GM19372 (cell line): ENCODE measurements around the gene TPM2.

Experiments used
- ATAC-seq: cut with Tn5 transposase; IDR thresholded peaks from one replicate; pipeline ENCODE4 v1.9.1; 2021; ENCODE audit warnings: mild to moderate bottlenecking, low read depth, moderate library complexity; ENCODE audit not compliant: unreplicated experiment

TPM2 gene

DNA sequence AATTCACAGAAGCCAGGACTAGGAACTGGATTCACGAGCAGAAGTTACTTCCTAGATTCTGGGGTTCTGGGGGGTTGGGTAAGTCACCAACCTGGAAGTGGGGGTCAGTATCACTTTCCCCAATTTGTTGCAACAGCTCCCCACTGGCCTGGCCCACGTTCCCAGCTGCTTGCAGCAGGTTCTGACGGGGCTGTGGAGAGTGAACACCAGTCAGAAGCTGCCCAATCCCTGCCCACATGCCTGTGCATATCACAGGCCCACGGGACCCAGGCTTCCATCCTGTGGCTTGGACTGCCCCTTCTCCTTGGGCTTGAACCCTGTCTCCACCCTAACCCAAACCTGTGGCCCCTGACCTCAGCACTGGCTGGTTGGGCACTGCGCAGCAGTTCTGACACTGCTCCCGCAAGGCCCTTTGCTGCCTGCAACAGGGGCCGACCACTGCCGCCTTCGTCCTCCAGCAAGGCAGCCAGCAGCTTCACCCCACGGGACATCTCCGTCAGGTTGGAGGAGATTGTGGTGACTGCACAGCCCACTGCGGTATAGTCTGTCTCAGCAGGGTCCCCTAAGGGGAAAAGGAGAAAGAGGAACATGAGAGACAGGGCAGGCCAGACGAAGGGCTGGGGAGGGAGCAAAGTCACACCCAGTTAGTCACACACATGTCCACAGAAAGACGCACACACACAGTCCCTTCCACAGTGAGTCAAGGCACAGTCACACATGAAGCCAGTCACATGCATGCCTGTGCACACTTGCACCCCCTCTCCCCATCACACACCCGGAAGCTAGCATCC lies 29.2 kb upstream of the TPM2 start:
- ATAC-seq, result no peak

DNA sequence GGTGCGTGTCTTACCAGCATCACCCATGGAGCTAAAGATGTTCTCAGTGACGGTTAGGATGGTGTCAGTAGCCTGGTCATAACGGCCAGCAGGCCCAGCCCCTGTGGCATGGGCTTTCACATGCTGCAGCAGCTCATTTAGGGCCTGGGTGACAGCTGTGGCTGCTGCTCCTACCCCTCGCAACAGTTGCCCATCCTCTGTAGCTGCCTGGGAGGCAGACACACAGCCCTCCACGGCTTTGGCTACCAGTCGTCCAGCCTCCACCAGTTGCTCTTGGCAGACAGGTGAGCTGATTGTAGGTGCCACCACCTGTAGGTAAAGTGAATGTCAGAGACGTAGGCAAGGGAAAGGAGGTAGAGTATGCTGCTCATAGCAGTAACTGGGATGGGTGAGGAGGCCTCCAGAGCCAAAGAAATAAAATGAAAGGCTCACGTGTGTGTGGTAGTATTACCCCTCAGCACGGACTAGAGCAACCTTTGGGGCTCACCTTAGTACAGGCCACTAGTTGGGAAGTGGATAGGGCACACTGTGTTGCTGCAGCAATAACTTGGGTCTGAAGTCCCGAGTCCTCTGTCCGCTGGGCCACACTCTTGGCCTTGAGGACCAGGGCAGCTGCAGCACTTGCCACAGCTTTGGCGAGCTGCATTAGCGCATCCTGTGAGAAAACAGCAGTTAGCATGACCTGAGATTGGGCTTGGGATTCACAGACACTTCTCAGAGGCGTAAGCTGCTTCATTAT lies 27.6 kb upstream of the TPM2 start:
- ATAC-seq, result no peak

DNA sequence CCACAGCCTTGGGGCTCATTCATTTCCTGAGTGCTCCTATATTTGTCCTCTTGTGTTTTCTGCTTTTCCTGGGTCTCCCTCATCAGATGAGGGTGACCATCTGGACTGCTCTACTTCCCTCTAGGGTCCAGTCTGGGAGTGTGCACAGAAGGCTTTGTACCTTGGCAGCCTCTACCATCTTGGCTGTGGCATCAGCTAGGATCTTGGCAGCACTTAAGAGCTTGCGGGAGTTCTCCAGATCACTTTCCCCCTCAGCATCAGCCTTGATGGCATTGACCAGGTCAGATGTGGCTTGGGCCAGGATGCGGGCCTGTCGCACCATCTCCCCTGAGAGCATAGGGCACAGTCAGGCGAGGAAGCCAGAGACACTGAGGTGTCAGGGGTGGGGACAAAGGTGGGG lies 26.5 kb upstream of the TPM2 start:
- ATAC-seq, result no peak

DNA sequence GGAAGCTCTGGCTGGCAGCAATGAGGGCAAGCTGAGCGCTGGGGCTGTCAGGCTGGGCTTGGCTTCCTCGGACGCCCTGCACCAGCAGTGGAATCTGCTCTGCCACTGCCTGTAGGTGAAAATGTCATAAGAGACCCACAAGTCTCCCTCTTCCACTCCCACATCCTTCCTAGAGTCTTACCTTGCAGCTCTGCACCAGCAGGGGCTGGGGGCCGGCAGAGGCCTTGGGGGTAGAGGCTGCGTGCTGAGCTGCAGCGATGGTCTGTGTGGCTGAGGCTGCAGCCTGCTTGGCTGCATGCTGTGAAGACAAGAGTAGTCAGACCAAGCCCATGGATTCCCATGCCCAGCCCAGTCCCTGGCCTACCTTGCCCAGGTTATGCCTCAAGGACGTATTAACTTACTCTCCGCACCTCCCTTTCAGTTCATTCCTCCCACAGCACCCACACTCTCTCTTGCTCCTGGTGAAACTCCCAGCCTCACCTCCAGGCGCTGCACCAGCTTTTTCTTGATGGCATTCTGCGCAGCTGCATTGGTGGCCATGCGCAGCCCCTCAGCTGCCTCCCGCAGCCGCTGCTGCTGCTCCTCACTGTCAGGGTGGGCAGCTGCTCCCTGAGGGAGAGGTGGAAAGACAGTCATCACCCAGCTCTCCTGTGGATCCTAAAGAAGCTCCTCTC lies 25.0 kb upstream of the TPM2 start:
- no peak for ATAC-seq

DNA sequence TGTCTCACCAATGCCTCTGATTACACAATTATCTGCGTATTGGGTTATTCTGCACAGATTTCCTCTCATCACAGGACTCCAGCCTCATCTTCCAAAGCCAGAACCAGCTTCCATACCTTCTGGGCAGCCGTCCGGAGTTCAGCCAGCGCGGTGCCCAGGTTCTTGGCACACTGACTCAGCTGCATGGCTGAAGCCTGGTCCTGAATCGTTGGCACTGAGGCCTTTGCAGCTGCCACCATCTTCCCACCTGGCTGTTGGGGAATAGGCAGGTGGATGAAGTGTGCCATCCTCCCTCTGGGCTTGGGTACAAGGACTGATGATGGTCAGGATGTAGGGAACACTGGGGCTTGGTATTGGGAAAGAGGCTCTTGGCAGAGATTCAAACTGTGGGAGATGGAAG lies 24.4 kb upstream of the TPM2 start:
- ATAC-seq, result no peak

DNA sequence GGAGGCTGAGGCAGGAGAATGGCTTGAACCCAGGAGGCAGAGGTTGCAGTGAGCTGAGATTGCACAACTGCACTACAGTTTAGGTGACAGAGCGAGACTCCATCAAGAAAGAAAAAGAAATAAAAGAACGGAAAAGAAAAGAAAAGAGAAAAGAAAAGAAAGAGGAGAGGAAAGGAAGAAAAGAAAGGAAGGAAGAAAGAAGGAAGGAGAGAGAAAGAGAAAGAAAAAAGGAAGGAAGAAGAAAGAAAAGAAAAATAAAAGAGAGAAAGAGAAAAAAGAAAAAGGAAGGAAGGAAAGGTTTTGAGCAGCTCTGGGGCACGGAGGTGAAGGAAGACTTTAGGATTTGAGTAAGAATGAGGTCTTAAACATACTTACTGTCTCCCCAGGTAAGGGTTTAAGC lies 23.9 kb upstream of the TPM2 start:
- ATAC-seq, result no peak

DNA sequence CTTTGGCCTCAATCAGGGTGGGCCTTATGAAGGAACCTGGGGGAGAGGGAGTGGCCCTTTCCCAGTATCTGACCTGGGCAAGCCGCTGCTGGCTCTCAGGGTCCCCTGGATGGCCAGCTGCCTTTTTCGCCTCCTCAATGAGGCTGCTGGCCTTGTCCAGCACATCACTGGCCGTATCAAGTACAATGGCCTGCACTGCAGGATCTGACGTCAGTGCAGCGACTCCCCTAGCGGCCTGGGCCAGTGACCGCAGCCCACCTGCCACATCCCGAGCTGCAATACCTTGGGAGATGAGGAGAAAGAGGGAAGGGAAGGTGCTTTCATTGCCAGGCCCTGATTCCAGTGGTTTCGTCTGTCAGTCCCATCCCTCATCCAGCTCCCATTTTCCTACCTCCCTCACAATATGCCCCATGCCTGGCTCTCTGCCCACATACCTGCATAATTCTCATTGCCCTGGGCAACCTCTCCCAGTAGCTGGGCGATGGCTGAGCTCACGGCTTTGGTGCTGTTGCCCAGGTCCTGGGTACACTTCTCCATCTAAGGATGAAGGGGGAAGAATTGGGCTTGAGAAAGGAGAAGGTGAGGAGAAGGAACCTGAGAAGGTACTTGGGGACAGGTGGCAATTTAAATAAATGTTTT lies 23.2 kb upstream of the TPM2 start:
- ATAC-seq, result no peak

DNA sequence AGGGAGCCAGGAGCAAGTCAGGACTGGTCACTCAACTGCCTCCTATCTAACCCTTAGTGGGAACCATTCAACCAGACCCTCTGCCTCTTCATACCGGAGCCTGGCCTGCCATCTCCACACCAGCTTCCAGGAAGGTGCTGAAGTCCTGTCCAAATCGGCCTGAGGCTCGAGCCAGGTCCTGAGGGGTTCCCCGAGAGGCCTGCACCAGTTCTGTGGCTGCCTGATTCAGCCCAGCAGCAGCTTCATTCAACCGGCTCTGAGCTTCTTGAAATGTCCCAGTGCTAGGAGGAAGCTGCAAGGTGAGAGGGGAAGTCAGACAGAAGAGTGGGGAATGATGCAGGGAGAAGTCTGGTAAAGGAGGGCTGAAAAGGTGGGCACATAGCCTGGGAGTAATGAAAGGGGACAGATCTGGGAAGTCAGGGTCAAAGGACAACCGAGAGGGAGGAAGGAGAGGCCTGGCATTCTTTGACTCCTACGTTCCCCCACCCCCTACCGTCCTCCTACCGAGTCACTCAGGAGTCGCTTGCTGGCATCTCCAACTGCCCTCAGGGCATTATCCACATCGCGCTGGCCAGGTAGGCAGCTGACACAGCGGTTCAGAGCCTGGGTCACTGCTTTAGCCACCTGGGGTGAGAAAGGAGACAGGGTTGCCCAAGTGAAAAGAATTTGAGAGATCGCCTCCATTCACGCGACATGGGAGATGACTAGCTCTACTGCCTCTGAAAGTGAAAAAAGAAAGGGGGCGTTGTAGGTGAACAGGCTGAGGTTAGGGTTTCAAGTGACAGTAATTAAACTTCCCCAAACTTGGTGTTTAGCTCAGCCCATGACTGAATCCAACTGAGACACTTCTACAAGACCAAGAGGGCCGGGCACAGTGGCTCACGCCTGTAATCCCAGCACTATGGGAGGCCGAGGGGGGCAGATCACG lies 22.0 kb upstream of the TPM2 start:
- ATAC-seq, result no peak

DNA sequence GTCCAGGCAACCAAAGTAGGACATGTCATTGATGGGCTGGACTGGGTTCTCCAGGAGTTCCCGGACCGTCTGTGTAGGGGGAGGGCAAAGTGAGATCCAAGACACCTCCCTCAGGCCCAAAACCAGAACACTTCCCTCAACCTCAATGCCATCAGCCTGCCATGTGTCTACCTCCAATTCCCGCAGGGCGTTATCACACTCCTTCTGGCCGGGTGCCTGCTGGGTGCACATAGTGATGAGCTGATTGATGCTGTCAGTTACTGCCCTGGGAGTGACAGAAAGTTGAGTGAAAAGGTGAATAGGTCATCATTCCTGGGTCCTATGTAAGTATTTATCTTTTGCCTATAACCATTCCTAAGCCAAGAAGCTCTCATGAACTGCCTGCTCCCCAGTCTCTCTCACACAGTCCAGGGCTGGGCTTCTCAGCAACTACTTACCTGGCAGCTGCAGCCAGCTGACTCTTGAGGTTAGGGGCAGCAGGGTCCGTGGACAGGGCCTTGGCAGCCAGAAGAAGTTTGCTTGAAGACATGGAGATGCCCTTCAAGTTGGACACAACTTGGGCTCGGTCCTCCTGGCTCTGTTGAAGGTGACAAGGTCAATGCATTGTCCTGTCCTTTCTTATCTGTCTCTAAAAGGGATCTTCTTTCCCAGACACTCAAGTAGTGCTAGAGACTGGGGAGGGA lies 21.2 kb upstream of the TPM2 start:
- ATAC-seq, result no peak

DNA sequence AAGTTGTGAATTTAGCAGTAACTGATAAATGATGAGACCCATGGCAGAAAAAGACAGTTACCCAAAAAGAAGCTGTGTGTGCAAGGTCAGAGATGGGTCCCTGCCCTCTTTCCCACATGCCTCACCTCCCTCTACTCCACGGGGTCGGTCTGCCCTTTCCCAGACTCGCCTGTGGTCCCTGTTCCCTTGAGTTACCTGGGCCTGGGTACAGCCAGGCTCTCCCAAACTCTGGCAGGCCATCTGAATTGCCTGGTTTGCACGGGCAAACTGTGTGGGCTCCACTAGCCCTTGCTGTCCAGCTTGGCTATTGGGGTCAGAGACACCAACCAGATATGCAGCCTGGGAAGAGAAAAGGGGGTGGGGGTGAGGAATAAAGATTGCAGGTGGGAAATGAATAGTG lies 18.4 kb upstream of the TPM2 start:
- no peak for ATAC-seq

DNA sequence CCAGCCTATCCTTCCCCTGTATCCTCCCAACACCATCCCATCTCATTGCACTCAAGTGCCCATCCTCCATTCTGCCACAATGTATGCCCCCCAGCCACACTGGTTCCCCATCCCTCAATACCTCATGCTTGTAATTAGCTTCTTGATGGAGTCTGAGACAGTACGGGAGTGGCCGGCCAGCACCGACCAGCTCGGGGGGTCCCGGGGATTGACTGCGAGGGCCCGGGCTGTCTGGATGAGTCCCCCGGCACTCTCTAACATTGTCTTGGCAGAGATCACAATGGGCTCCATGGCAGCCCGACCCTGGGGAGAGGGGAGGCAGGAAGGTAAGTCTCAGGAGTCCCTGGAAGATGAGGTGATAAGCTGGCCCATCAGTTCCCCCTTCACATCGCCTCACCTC lies 17.2 kb upstream of the TPM2 start:
- no peak for ATAC-seq

DNA sequence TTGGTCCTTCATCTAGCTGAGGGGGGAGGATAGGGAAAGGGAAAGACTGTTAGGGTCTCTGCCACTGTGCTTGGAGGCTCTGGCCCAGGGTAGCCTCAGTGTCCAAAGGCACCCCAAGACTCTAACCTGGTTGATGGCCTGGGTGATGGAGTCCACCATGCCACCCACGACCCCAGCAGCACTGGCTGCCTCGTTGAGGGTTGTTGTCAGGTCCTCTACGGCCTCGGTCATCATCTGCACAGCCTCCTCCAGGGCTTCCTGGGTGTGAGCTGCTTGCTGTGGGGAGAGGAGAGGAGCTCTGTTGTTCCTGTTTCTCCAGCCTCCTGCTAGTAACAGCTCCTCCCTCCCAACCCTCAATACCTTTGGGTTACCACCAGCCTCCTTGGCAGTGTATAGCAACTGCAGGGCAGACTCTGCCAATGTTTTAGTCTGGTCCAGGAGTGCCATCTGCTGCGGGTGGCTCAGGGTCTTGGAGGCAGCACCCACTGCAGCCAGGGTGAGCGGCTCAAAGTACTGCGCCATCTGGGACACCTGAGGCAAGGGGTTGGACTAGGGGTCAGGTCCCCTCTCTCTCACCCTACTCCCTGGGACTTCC lies 16.2 kb upstream of the TPM2 start:
- ATAC-seq, result no peak

DNA sequence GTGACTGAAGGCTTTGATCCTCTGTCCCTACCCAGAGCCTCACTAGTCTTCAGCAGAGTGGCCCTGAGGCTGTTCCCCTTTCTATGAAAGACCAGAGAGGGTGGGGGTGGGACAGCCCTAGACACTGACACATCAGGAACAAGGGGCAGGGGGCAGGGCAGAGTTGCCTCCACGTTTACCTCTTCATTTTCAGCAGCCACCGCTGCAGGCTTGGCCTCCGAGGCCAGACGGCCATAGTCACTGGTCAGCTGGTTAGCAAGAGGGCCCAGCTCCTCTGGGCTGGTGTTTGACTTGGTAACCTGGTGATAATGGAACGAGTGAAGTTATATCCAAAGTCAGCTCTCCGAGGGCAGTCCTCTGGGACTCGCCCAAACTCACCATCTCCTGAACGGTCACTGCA lies 15.6 kb upstream of the TPM2 start:
- ATAC-seq, result no peak

DNA sequence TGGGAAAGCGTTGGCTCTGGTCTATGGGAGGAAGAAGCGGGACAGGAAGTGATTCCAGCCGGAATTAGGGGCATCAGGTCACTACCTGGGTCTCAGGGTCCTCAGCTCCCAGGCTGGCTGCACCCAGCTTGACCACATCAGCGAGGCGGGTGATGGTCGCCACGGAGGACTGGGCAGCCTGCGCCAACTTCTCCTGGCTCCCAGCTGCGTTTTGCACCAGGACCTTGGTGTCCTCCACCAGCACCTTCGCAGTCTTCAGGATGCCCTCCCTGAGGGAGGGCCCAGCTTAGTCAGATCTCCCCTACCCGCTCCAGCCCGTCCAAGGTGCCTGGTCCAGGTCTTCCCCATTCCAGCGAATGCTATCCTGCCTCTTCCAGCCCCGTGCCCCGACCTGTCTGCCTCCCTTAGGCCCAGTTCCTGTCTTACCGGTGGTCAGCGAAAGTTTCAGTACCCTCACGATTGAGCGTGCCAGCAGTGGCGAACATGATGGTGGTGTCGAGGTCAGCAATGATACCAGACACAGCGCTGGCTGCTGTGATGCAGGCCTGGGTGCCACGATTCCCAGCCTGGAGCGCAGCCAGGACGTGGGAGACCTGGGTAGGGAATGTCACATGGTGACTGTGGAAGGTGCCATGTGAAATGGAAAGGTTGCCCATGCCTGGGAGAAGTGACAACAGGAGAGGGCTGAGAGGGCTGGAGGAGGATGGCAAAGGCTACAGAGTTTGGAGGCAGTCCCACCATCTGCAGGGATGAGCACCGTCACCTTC lies 14.4 kb upstream of the TPM2 start:
- ATAC-seq, result no peak

DNA sequence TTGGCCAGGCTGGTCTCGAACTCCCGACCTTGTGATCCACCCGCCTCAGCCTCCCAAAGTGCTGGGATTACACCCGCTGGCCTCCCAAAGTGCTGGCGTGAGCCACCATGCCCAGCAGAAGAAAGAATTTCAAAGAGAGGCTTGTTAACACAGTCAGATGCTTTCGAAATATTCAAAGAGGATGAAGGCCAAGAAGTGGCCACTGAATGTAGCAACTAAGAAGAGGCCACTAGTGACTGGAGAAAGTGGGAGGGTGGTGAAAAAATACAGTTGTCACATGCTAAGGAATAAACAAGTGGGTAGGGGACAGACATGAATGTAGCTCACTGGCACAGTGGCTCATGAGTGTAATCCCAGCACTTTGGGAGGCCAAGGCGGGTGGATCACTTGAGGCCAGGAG lies 13.0 kb upstream of the TPM2 start:
- ATAC-seq, result no peak

DNA sequence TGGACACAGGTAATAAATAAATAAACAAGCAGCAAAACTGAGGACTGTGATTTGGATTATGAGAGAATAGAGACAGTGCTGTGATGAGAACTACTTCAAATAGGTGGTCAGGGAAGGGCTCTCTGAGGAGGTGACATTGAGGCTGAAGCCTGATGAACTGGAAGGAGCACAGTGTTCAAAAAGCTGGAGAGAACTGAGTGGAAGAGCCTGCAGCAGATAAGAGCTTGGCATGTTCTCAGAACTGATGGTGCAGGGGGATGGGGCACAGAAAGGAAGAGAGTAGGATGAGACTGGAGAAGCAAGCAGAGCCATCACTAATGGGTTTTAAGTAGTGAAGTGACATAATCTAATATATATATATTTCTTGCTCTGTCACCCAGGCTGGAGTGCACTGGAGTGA lies 11.2 kb upstream of the TPM2 start:
- ATAC-seq, result no peak

DNA sequence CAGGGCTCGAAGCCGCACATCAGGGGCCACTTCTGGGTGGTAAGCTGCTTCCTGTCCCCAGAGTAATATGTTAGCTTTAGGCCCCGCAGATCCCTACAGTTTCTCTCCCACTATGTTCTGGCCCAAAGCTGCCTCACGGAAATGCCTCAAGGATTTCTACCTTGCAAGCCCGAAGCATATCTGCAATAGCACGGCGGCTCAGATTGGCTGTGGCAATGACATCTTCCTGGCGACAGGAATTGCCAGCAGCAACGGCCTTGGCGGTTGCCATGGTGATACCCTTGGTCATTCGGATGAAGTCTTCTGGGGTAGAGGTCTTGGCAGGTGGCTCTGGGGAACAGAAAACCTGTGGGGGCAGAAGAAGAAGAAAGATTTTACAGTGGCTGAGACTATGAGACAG lies 10.3 kb upstream of the TPM2 start:
- ATAC-seq, result no peak

DNA sequence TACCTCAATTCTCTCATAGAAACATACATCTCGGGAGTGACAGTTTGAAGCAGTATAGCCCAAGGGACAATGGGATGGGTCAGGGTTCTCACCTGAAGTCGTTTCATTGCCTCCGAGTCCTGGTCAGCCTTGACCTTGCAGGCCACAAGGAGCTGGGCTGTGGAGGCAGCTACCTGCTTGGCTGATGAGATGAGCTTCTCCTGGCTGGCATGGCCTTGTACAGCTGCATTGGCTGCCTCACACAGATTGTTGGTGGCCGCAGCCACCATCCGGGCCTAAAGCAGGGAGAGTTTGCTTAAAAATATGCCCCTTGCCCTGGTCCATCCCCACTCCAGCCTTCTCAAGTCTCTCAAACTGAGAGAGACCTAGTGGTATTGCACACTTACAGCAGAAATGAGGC lies 8.5 kb upstream of the TPM2 start:
- no peak for ATAC-seq
